HUES64 (cell line): ENCODE measurements around the gene NR2C2.

Source experiments
- H3K27ac ChIP-seq: 2 replicates; pipeline ENCODE4 v1.7.0; 2013; ENCODE audit warnings: low read depth, low read length, inconsistent platforms
- H3K27me3 ChIP-seq: 2 replicates; pipeline ENCODE4 v1.6.1; 2013; ENCODE audit warnings: mild to moderate bottlenecking, low read length; ENCODE audit not compliant: insufficient read depth
- H3K36me3 ChIP-seq: 2 replicates; pipeline ENCODE4 v1.6.1; 2013; ENCODE audit warnings: mild to moderate bottlenecking, low read length; ENCODE audit not compliant: insufficient read depth
- H3K4me1 ChIP-seq: 2 replicates; pipeline ENCODE4 v1.6.1; 2013; ENCODE audit warnings: mild to moderate bottlenecking, low read length, moderate library complexity; ENCODE audit not compliant: insufficient read depth
- H3K4me3 ChIP-seq: 2 replicates; pipeline ENCODE4 v1.5.1; 2013; ENCODE audit warnings: mild to moderate bottlenecking, low read length, moderate library complexity
- H3K9ac ChIP-seq: 2 replicates; pipeline ENCODE4 v1.6.1; 2013; ENCODE audit warnings: mild to moderate bottlenecking, low read depth, low read length
- H3K9me3 ChIP-seq: 2 replicates; pipeline ENCODE4 v1.6.1; 2013; ENCODE audit warnings: low read depth, low read length; ENCODE audit not compliant: insufficient read depth
- WGBS: fragments of 150-250, 120-280 bp; methylation state at CpG from one replicate; pipeline ENCODE4 v1.1.7; 2013; ENCODE audit warnings: missing lambda C conversion rate; 5-methylcytosine and 5-hydroxymethylcytosine counted together

NR2C2 gene

GRCh38 chr3:15050405-15051092, 103.2 kb downstream of the NR2C2 start:
- H3K9me3 ChIP-seq, result no peaks in the 10 kb centered on the region
- H3K9ac ChIP-seq, result no peak overlapping the region
- no peaks in the 10 kb centered on the region for H3K27me3 ChIP-seq
- peaks cover 85% of the 10 kb centered on the region for H3K36me3 ChIP-seq
- WGBS, result 94% methylated on average over 3 of the region's 3 CpGs
- no peak overlapping the region for H3K27ac ChIP-seq
- no peak overlapping the region for H3K4me3 ChIP-seq
- H3K4me1 ChIP-seq, result no peaks in the 10 kb centered on the region

- 73% methylated on average over 1 of the region's 1 CpG for WGBS
- Histone ChIP-seq H3K9ac (no peak overlapping the region), H3K27me3 (no peaks in the 10 kb centered on the region), H3K9me3 (no peaks in the 10 kb centered on the region), H3K36me3 (peaks cover 80% of the 10 kb centered on the region), H3K4me3 (no peak overlapping the region), H3K4me1 (no peaks in the 10 kb centered on the region), H3K27ac (no peak overlapping the region; the same call in 1 of the 2 replicates)
Measured at GRCh38 chr3:15051531-15051930, 104.1 kb downstream of the NR2C2 start.

DNA sequence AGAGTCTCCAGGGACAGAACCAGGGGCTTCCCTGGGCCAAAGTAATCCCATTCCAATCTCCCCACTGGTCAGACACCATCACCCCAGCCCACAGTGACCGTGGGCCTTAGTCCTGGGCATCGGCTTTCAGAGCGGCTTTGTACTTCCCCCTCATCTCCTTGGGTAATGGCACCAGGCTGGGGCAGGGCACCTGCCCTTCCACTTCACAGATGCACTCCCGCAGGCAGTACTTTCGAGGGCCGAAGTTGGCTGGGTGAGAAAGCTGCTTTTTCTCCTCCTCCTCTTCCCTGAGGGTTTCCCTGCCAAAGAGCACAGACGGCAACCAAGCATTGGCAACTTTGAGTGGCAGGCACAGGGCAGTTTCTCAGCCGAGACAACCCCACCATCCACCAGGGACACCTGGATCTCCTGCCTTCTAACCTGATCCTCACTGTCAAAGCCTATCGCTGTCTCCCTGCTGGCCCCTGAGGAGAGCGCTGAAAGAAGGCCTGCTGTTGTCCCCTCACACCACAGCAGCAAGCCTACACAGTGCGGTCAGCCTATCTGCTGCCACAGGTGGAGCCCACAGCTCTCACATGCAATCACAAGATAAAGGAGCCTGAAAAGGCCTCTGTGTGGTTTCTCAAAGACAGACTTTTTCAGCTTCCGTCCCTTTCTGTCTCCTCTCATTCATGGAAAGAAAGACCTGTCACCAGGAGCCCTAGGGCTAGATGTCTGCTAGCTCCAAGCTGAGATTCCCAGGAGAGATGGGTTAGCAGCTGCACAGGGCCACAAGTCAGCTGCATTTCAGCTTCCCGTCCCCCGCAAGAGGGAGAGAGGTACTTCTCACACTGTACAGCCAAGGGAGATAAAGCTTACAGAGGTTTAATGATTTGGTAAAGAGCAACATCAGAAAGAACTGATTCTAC, 105.2 kb downstream of the NR2C2 start:
- Histone ChIP-seq H3K9me3 (no peaks in the 10 kb centered on the region), H3K4me1 (no peaks in the 10 kb centered on the region), H3K36me3 (peaks cover 80% of the 10 kb centered on the region), H3K9ac (no peak overlapping the region), H3K27me3 (no peaks in the 10 kb centered on the region), H3K27ac (no peak overlapping the region; the same call in 1 of the 2 replicates), H3K4me3 (no peak overlapping the region)
- 93% methylated on average over 14 of the region's 14 CpGs for WGBS

GRCh38 chr3:15053541-15053940, 106.2 kb downstream of the NR2C2 start:
- 92% methylated on average over 4 of the region's 4 CpGs for WGBS
- Histone ChIP-seq H3K27ac (no peak overlapping the region), H3K4me3 (no peak overlapping the region), H3K9me3 (no peaks in the 10 kb centered on the region), H3K27me3 (no peaks in the 10 kb centered on the region), H3K4me1 (no peaks in the 10 kb centered on the region), H3K9ac (no peak overlapping the region), H3K36me3 (peaks cover 78% of the 10 kb centered on the region)

GRCh38 chr3:15055019-15055557, 107.7 kb downstream of the NR2C2 start:
- Histone ChIP-seq H3K36me3 (peaks cover 77% of the 10 kb centered on the region), H3K4me3 (no peak overlapping the region), H3K9ac (no peak overlapping the region), H3K27ac (no peak overlapping the region), H3K27me3 (no peaks in the 10 kb centered on the region), H3K4me1 (no peaks in the 10 kb centered on the region), H3K9me3 (no peaks in the 10 kb centered on the region)
- 91% methylated on average over 8 of the region's 8 CpGs for WGBS

- no peak overlapping the region for H3K9ac ChIP-seq
- WGBS, result 96% methylated on average over 19 of the region's 19 CpGs
- peaks cover 65% of the 10 kb centered on the region for H3K36me3 ChIP-seq
- H3K4me1 ChIP-seq, result no peaks in the 10 kb centered on the region
- H3K9me3 ChIP-seq, result no peaks in the 10 kb centered on the region
- H3K27me3 ChIP-seq, result no peaks in the 10 kb centered on the region
- H3K4me3 ChIP-seq, result no peak overlapping the region
- H3K27ac ChIP-seq, result no peak overlapping the region
Measured at GRCh38 chr3:15056676-15057404, 109.5 kb downstream of the NR2C2 start.

DNA sequence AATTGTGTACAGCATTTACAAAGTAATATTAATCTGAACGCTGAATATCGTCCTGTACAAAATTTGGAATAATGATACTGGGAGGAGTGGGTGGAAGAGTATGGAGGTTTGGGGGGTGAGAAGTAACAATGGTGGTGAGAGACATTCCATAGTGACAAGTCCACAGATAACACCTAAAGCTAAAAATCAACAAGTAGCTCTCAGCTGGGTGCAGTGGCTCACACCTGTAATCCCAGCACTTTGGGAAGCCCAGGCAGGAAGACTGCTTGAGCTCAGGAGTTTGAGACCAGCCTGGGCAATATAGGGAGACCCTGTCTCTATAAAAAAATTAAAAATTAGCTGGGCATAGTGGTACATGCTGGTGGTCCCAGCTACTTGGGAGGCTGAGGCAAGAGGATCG, 112.6 kb downstream of the NR2C2 start:
- 100% methylated on average over 3 of the region's 3 CpGs for WGBS

GRCh38 chr3:15063238-15063637, 115.9 kb downstream of the NR2C2 start:
- Histone ChIP-seq H3K27me3 (peaks cover 4% of the 10 kb centered on the region; the same call in 1 of the 2 replicates), H3K9me3 (no peaks in the 10 kb centered on the region), H3K9ac (no peak overlapping the region), H3K36me3 (peaks cover 21% of the 10 kb centered on the region), H3K4me1 (0 out of 2 replicates have a peak, but pooled peaks cover 2% of the 10 kb centered on the region), H3K27ac (no peak overlapping the region), H3K4me3 (peak overlapping the region; percentile 97; the same call in 1 of the 2 replicates)
- WGBS, result 90% methylated on average over 4 of the region's 4 CpGs

More for the DNA sequence above, 112.6 kb downstream of the NR2C2 start:
- no peaks in the 10 kb centered on the region for H3K9me3 ChIP-seq
- no peak overlapping the region for H3K4me3 ChIP-seq
- no peak overlapping the region for H3K9ac ChIP-seq
- H3K36me3 ChIP-seq, result peaks cover 46% of the 10 kb centered on the region
- no peaks in the 10 kb centered on the region for H3K4me1 ChIP-seq
- no peak overlapping the region for H3K27ac ChIP-seq
- no peaks in the 10 kb centered on the region for H3K27me3 ChIP-seq

- peaks cover 4% of the 10 kb centered on the region; the same call in 1 of the 2 replicates for H3K27me3 ChIP-seq
- peak overlapping the region; percentile 97 for H3K4me3 ChIP-seq
- H3K36me3 ChIP-seq, result peaks cover 16% of the 10 kb centered on the region
- H3K27ac ChIP-seq, result no peak overlapping the region
- no peaks in the 10 kb centered on the region for H3K9me3 ChIP-seq
- peak overlapping the region; percentile 97 for H3K9ac ChIP-seq
- 0 out of 2 replicates have a peak, but pooled peaks cover 2% of the 10 kb centered on the region for H3K4me1 ChIP-seq
- 91% methylated on average over 11 of the region's 13 CpGs for WGBS
Measured at GRCh38 chr3:15063656-15064286, 116.4 kb downstream of the NR2C2 start.

- Histone ChIP-seq H3K9me3 (no peaks in the 10 kb centered on the region), H3K9ac (peak overlapping the region; percentile 97), H3K4me3 (peak overlapping the region; percentile 97), H3K27ac (peak overlapping the region; percentile 77), H3K4me1 (0 out of 2 replicates have a peak, but pooled peaks cover 2% of the 10 kb centered on the region), H3K27me3 (peaks cover 4% of the 10 kb centered on the region; the same call in 1 of the 2 replicates), H3K36me3 (peaks cover 10% of the 10 kb centered on the region)
- WGBS, result 5% methylated on average over 25 of the region's 25 CpGs
Measured at GRCh38 chr3:15064299-15064834, 117.0 kb downstream of the NR2C2 start.
